GM13976 (cell line): Measurements from ENCODE around the gene RALGDS.

Experiments used
- DNase-seq: peaks from one replicate; pipeline ENCODE4 v3.0.0; 2012; ENCODE audit warnings: low spot score
- CTCF ChIP-seq: IDR thresholded peaks from 2 replicates; pipeline ENCODE4 v1.5.1; 2012; ENCODE audit warnings: borderline replicate concordance, mild to moderate bottlenecking; ENCODE audit not compliant: insufficient read depth; ENCODE audit errors: extremely low read depth, missing control alignments, control extremely low read depth
- in situ Hi-C: fragments of 300-500 bp; cut with MboI; formaldehyde crosslinking; loops from one replicate; pipeline ENCODE4 v1.12.0; 2022; ENCODE audit warnings: low sequenced_read_pairs, mixed read lengths, inconsistent platforms; ENCODE audit not compliant: unreplicated experiment

The RALGDS gene

GRCh38 chr9:133114886-133115603 is 6.0 kb downstream of the RALGDS start:
- no peak for DNase-seq
- in situ Hi-C loops: no loop called here
- TF ChIP-seq CTCF: no peak

GRCh38 chr9:133113949-133114885 is 6.8 kb downstream of the RALGDS start:
- TF ChIP-seq CTCF: no peak
- in situ Hi-C loops: no loop called here
- DNase-seq: no peak

GRCh38 chr9:133113163-133113948 is 7.7 kb downstream of the RALGDS start:
- DNase-seq: no peak
- in situ Hi-C loops: no loop called here
- no peak for TF ChIP-seq CTCF

- in situ Hi-C loops: no loop called here
- no peak for TF ChIP-seq CTCF
- DNase-seq: no peak
These were observed 8.4 kb downstream of the RALGDS start for GRCh38 chr9:133112663-133113026.

- in situ Hi-C loops: no loop called here
- no peak for TF ChIP-seq CTCF
- DNase-seq: no peak
These were observed 9.0 kb downstream of the RALGDS start for GRCh38 chr9:133111808-133112662.
